ENCODE results near the gene NCKAP5.

NCKAP5 gene

GRCh38 chr2:133605011-133605765, 36.9 kb upstream of the NCKAP5 start:
- no peak for DNase-seq (ENCODE audit: low read depth)

GRCh38 chr2:133603109-133603508, 34.8 kb upstream of the NCKAP5 start:
- TF ChIP-seq CTCF (conservative IDR thresholded peaks at IDR 0.05; ENCODE audit: control insufficient read depth, insufficient read depth, low read depth, low read length): no peak
- no peak overlapping the region for H3K4me3 ChIP-seq (ENCODE audit: control insufficient read depth, low read depth, low read length)
- DNase-seq (ENCODE audit: low read depth): no peak

More at GRCh38 chr2:133605011-133605765, 36.9 kb upstream of the NCKAP5 start:
- no peak for TF ChIP-seq CTCF (conservative IDR thresholded peaks at IDR 0.05; ENCODE audit: control insufficient read depth, insufficient read depth, low read depth, low read length)
- H3K4me3 ChIP-seq (ENCODE audit: control insufficient read depth, low read depth, low read length): no peak overlapping the region

GRCh38 chr2:133602538-133602937, 34.3 kb upstream of the NCKAP5 start:
- H3K4me3 ChIP-seq (ENCODE audit: control insufficient read depth, low read depth, low read length): no peak overlapping the region
- DNase-seq (ENCODE audit: low read depth): no peak
- no peak for TF ChIP-seq CTCF (conservative IDR thresholded peaks at IDR 0.05; ENCODE audit: control insufficient read depth, insufficient read depth, low read depth, low read length)

- DNase-seq (ENCODE audit: low read depth): no peak
- H3K4me3 ChIP-seq (ENCODE audit: control insufficient read depth, low read depth, low read length): no peak overlapping the region
- TF ChIP-seq CTCF (conservative IDR thresholded peaks at IDR 0.05; ENCODE audit: control insufficient read depth, insufficient read depth, low read depth, low read length): no peak
These were observed 32.1 kb upstream of the NCKAP5 start for GRCh38 chr2:133600266-133600928.

- DNase-seq (ENCODE audit: low read depth): no peak
- no peak for TF ChIP-seq CTCF (conservative IDR thresholded peaks at IDR 0.05; ENCODE audit: control insufficient read depth, insufficient read depth, low read depth, low read length)
- H3K4me3 ChIP-seq (ENCODE audit: control insufficient read depth, low read depth, low read length): no peak overlapping the region
These were observed 31.5 kb upstream of the NCKAP5 start for GRCh38 chr2:133599811-133600210.

GRCh38 chr2:133599211-133599803, 31.0 kb upstream of the NCKAP5 start:
- no peak for TF ChIP-seq CTCF (conservative IDR thresholded peaks at IDR 0.05; ENCODE audit: control insufficient read depth, insufficient read depth, low read depth, low read length)
- no peak overlapping the region for H3K4me3 ChIP-seq (ENCODE audit: control insufficient read depth, low read depth, low read length)
- no peak for DNase-seq (ENCODE audit: low read depth)

Measured in fibroblast of mammary gland (primary cell).